ENCODE measurements around the gene TAS2R16.

TAS2R16 gene

GRCh38 chr7:122995600-122995999, at the start of gene TAS2R16:
TAS2R16 (minus strand) TSS chr7:122995700; CDS start chr7:122995634, 66 bp downstream.
- TF ChIP-seq CTCF (conservative IDR thresholded peaks at IDR 0.05) (no peak), ZFX (IDR thresholded peaks at IDR 0.05) (no peak)

GRCh38 chr7:123043642-123044041, 48.1 kb upstream of the TAS2R16 start:
- no peak for TF ChIP-seq CTCF (conservative IDR thresholded peaks at IDR 0.05)
- no peak for TF ChIP-seq ZFX (IDR thresholded peaks at IDR 0.05)
- H3K27ac ChIP-seq, result no peak overlapping the region

More at GRCh38 chr7:122995600-122995999, at the start of gene TAS2R16:
- no peak within 1 kb of the TSS for H3K27ac ChIP-seq

GRCh38 chr7:123041101-123041500, 45.6 kb upstream of the TAS2R16 start:
- no peak for TF ChIP-seq ZFX (IDR thresholded peaks at IDR 0.05)
- no peak for TF ChIP-seq CTCF (conservative IDR thresholded peaks at IDR 0.05)
- no peak overlapping the region for H3K27ac ChIP-seq

GRCh38 chr7:123039269-123039668, 43.8 kb upstream of the TAS2R16 start:
- TF ChIP-seq ZFX (IDR thresholded peaks at IDR 0.05) (no peak), CTCF (conservative IDR thresholded peaks at IDR 0.05) (no peak)

GRCh38 chr7:123034106-123034505, 38.6 kb upstream of the TAS2R16 start:
- no peak overlapping the region for H3K27ac ChIP-seq
- TF ChIP-seq CTCF (conservative IDR thresholded peaks at IDR 0.05), result no peak
- TF ChIP-seq ZFX (IDR thresholded peaks at IDR 0.05), result no peak

More at GRCh38 chr7:123039269-123039668, 43.8 kb upstream of the TAS2R16 start:
- no peak overlapping the region for H3K27ac ChIP-seq

GRCh38 chr7:123030631-123031030, 35.1 kb upstream of the TAS2R16 start:
- TF ChIP-seq CTCF (conservative IDR thresholded peaks at IDR 0.05), result no peak
- no peak for TF ChIP-seq ZFX (IDR thresholded peaks at IDR 0.05)
- H3K27ac ChIP-seq, result no peak overlapping the region; the same call in 1 of the 2 replicates

GRCh38 chr7:123028339-123028738, 32.8 kb upstream of the TAS2R16 start:
- H3K27ac ChIP-seq, result no peak overlapping the region
- TF ChIP-seq CTCF (conservative IDR thresholded peaks at IDR 0.05) (no peak), ZFX (IDR thresholded peaks at IDR 0.05) (no peak)

Measured in C4-2B (cell line).